ENCODE data around the gene GLS2. TPM values are rescaled to one million over a fixed set of nuclear protein-coding genes. Genes with fewer than 3 reads are reported as not detected.

GLS2 gene
- total and polyA plus RNA-seq, 12 donors: 0.17 to 5.3 (median 1.5) TPM; not detected in 1

- Histone ChIP-seq H3K27me3 (no peaks in the 10 kb centered on the region), H3K4me1 (replicated peaks in 1 of 2) (peaks cover 0 to 5% of the 10 kb centered on the region in 2 donors), H3K36me3 (replicated peaks in 1 of 2) (no peaks in the 10 kb centered on the region), H3K27ac (no peak overlapping the region), H3K4me3 (no peak overlapping the region), H3K9me3 (replicated peaks in 1 of 3) (no peaks in the 10 kb centered on the region)
- no peak for DNase-seq
- no peak for TF ChIP-seq CTCF (IDR thresholded peaks at IDR 0.05)
- no peak for TF ChIP-seq POLR2A (IDR thresholded peaks at IDR 0.05)
- 87 to 94% (median 90%) methylated on average over 4 of the region's 4 CpGs for WGBS, 4 donors
- intact Hi-C loops (cut with DNase I): no loop called here
Measured at GRCh38 chr12:56529656-56530055, 41.7 kb upstream of the GLS2 start.

- no peaks in the 10 kb centered on the region for H3K27me3 ChIP-seq
- H3K4me3 ChIP-seq: no peak overlapping the region
- no peak for TF ChIP-seq POLR2A (IDR thresholded peaks at IDR 0.05)
- TF ChIP-seq CTCF (IDR thresholded peaks at IDR 0.05): no peak
- no peaks in the 10 kb centered on the region for H3K36me3 ChIP-seq (replicated peaks in 1 of 2)
- intact Hi-C loops (cut with DNase I): no loop called here
- no peak for DNase-seq
- no peak overlapping the region for H3K27ac ChIP-seq
- peaks cover 0 to 10% of the 10 kb centered on the region in 2 donors for H3K4me1 ChIP-seq (replicated peaks in 1 of 2)
- WGBS, 4 donors: 79 to 91% (median 85%) methylated on average over 1 of the region's 1 CpG
- no peaks in the 10 kb centered on the region for H3K9me3 ChIP-seq (replicated peaks in 1 of 3)
Measured at GRCh38 chr12:56528846-56529245, 40.9 kb upstream of the GLS2 start.

- peak overlapping the region in 3 of 4 donors; percentile 36 to 61 (median 49) for H3K4me3 ChIP-seq
- no peaks in the 10 kb centered on the region for H3K9me3 ChIP-seq (replicated peaks in 1 of 3)
- 22 to 35% (median 24%) methylated on average over 4 of the region's 4 CpGs for WGBS, 4 donors
- H3K27ac ChIP-seq: peak overlapping the region; percentile 37 to 89 (median 70)
- intact Hi-C loops (cut with DNase I): no loop called here
- TF ChIP-seq CTCF (IDR thresholded peaks at IDR 0.05) (no peak), POLR2A (IDR thresholded peaks at IDR 0.05) (no peak)
- H3K36me3 ChIP-seq (replicated peaks in 1 of 2): no peaks in the 10 kb centered on the region
- H3K27me3 ChIP-seq: no peaks in the 10 kb centered on the region
- H3K4me1 ChIP-seq (replicated peaks in 1 of 2): peaks cover 10 to 40% of the 10 kb centered on the region in 2 donors
- no peak for DNase-seq
Measured at GRCh38 chr12:56522411-56523193, 34.6 kb upstream of the GLS2 start.

GRCh38 chr12:56521590-56522371 is 33.8 kb upstream of the GLS2 start, which contains the start of gene RBMS2:
Gene RBMS2, plus strand, starts transcription at chr12:56521820. Its CDS starts 204 bp downstream, at chr12:56522024.
- Histone ChIP-seq H3K4me3 (peak within 1 kb of the TSS; percentile 36 to 61 (median 53)), H3K36me3 (replicated peaks in 1 of 2) (no peaks in the 10 kb centered on the region), H3K9me3 (replicated peaks in 1 of 3) (no peaks in the 10 kb centered on the region), H3K27ac (peak within 1 kb of the TSS; percentile 37 to 89 (median 86)), H3K4me1 (replicated peaks in 1 of 2) (peaks cover 10 to 40% of the 10 kb centered on the region in 2 donors), H3K27me3 (no peaks in the 10 kb centered on the region)
- intact Hi-C loops (cut with DNase I): no loop called here
- WGBS, 4 donors: 0 to 2% (median 2%) methylated on average over 15 of the region's 15 CpGs
- DNase-seq: peak; percentile 84 to 96 (median 92)
- peak in 1 of 2 donors; percentile 52 for TF ChIP-seq POLR2A (IDR thresholded peaks at IDR 0.05)
- no peak for TF ChIP-seq CTCF (IDR thresholded peaks at IDR 0.05)

Measured in adrenal gland (tissue), 12 donors.